Breast epithelium (tissue), 3 donors: Measurements from ENCODE around the gene PLCXD3.

Experiments
- POLR2A ChIP-seq: fragments of 450-650 bp; IDR thresholded peaks from one replicate; pipeline ENCODE4 v1.6.1; 2016; ENCODE audit warnings: antibody characterized with exemption, mild to moderate bottlenecking, moderate library complexity
- TF ChIP-seq, protein P1 (sequence below), 3 donors: fragments of 450-650 bp; IDR thresholded peaks; one replicate each; pipeline ENCODE4 v1.5.1; 2016 to 2017; ENCODE audit warnings: antibody characterized with exemption in 3 of 3, mild to moderate bottlenecking in 3 of 3, moderate library complexity in 3 of 3

DNA sequence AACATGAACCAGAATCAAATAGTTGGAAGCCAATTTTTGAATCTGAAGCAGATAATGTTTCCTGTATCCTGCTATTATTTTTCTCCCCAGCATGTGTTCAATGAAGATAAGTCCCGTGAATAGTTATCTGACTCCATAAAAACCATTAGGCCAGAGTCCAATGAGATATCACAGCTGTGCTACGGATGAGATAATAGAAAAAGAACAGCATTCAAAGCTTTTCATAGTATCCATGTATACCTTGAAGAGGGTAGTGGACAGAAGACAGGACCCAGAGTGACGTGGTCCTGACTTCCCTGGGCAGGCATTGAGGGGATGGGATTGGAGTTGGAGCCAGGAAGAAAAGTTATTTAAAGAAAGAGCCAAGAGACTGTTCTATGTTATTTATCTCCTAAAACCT is 246.4 kb downstream of the PLCXD3 start:
- TF ChIP-seq, protein P1, sequence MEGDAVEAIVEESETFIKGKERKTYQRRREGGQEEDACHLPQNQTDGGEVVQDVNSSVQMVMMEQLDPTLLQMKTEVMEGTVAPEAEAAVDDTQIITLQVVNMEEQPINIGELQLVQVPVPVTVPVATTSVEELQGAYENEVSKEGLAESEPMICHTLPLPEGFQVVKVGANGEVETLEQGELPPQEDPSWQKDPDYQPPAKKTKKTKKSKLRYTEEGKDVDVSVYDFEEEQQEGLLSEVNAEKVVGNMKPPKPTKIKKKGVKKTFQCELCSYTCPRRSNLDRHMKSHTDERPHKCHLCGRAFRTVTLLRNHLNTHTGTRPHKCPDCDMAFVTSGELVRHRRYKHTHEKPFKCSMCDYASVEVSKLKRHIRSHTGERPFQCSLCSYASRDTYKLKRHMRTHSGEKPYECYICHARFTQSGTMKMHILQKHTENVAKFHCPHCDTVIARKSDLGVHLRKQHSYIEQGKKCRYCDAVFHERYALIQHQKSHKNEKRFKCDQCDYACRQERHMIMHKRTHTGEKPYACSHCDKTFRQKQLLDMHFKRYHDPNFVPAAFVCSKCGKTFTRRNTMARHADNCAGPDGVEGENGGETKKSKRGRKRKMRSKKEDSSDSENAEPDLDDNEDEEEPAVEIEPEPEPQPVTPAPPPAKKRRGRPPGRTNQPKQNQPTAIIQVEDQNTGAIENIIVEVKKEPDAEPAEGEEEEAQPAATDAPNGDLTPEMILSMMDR (IDR thresholded peaks at IDR 0.05): no peak
- no peak for TF ChIP-seq POLR2A
